Measurements from ENCODE around the gene OR2B3. TPM values are rescaled to one million over a fixed set of nuclear protein-coding genes. Genes with fewer than 3 reads are reported as not detected.

Gene OR2B3
- total RNA-seq, 2 donors from 2014 or later: not detected

- Histone ChIP-seq H3K4me1 (no peaks in the 10 kb centered on the region), H3K9me3 (no peaks in the 10 kb centered on the region), H3K27ac (no peak within 1 kb of the TSS), H3K36me3 (no peaks in the 10 kb centered on the region), H3K27me3 (no peaks in the 10 kb centered on the region), H3K9ac (ENCODE audit: low read depth in 2 of 2, low read length in 2 of 2) (no peak within 1 kb of the TSS), H3K4me3 (no peak within 1 kb of the TSS)
- DNase-seq: no peak
- TF ChIP-seq CTCF (IDR thresholded peaks at IDR 0.05): no peak
- intact Hi-C loops (cut with DNase I): no loop called here
Measured at GRCh38 chr6:29107758-29108157, 20.6 kb upstream of the OR2B3 start, which contains the start of gene OR2J3. OR2J3 (plus strand) TSS chr6:29108058; CDS start chr6:29111891, 3,833 bp downstream.

- TF ChIP-seq CTCF (IDR thresholded peaks at IDR 0.05): no peak
- H3K4me3 ChIP-seq: no peak within 1 kb of the TSS
- H3K36me3 ChIP-seq: no peaks in the 10 kb centered on the region
- H3K9ac ChIP-seq (ENCODE audit: low read depth in 2 of 2, low read length in 2 of 2): no peak within 1 kb of the TSS
- intact Hi-C loops (cut with DNase I): no loop called here
- H3K27ac ChIP-seq: no peak within 1 kb of the TSS
- no peaks in the 10 kb centered on the region for H3K4me1 ChIP-seq
- H3K9me3 ChIP-seq: no peaks in the 10 kb centered on the region
- H3K27me3 ChIP-seq: no peaks in the 10 kb centered on the region
- DNase-seq: no peak
Measured at GRCh38 chr6:29099190-29099589, 12.1 kb upstream of the OR2B3 start, which contains the start of gene OR2J1. OR2J1 (plus strand) TSS chr6:29099490; CDS start chr6:29100943, 1,453 bp downstream.

- TF ChIP-seq CTCF (IDR thresholded peaks at IDR 0.05): no peak
- Histone ChIP-seq H3K9ac (ENCODE audit: low read depth in 2 of 2, low read length in 2 of 2) (no peak overlapping the region), H3K4me3 (no peak overlapping the region), H3K4me1 (no peaks in the 10 kb centered on the region), H3K36me3 (no peaks in the 10 kb centered on the region), H3K27ac (no peak overlapping the region), H3K9me3 (no peaks in the 10 kb centered on the region), H3K27me3 (no peaks in the 10 kb centered on the region)
- intact Hi-C loops (cut with DNase I): no loop called here
- no peak for DNase-seq
Measured at GRCh38 chr6:29097803-29098202, 10.7 kb upstream of the OR2B3 start.

- Histone ChIP-seq H3K27ac (no peak overlapping the region), H3K4me1 (no peaks in the 10 kb centered on the region), H3K9ac (ENCODE audit: low read depth in 2 of 2, low read length in 2 of 2) (no peak overlapping the region), H3K27me3 (no peaks in the 10 kb centered on the region), H3K9me3 (no peaks in the 10 kb centered on the region), H3K36me3 (no peaks in the 10 kb centered on the region), H3K4me3 (no peak overlapping the region)
- intact Hi-C loops (cut with DNase I): no loop called here
- no peak for DNase-seq
- TF ChIP-seq CTCF (IDR thresholded peaks at IDR 0.05): no peak
Measured at GRCh38 chr6:29092957-29093356, 5.8 kb upstream of the OR2B3 start.

- Histone ChIP-seq H3K36me3 (no peaks in the 10 kb centered on the region), H3K4me1 (no peaks in the 10 kb centered on the region), H3K27me3 (no peaks in the 10 kb centered on the region), H3K9ac (ENCODE audit: low read depth in 2 of 2, low read length in 2 of 2) (no peak overlapping the region), H3K9me3 (no peaks in the 10 kb centered on the region), H3K27ac (no peak overlapping the region), H3K4me3 (no peak overlapping the region)
- intact Hi-C loops (cut with DNase I): no loop called here
- no peak for TF ChIP-seq CTCF (IDR thresholded peaks at IDR 0.05)
- DNase-seq: no peak
Measured at GRCh38 chr6:29082457-29082856, 4.7 kb downstream of the OR2B3 start.

Data from colonic mucosa (tissue), 4 donors.